Fibroblast of peridontal ligament (primary cell): ENCODE results near the gene ATP8A2.

Experiments
- DNase-seq: peaks from one replicate; pipeline ENCODE4 v3.0.0-alpha.2; 2010; ENCODE audit errors: extremely low read depth

The ATP8A2 gene

GRCh38 chr13:25881136-25881926 is 509.6 kb downstream of the ATP8A2 start:
- DNase-seq = peak; percentile 55

GRCh38 chr13:25881971-25882451 is 510.2 kb downstream of the ATP8A2 start:
- peak; percentile 59 for DNase-seq

DNA sequence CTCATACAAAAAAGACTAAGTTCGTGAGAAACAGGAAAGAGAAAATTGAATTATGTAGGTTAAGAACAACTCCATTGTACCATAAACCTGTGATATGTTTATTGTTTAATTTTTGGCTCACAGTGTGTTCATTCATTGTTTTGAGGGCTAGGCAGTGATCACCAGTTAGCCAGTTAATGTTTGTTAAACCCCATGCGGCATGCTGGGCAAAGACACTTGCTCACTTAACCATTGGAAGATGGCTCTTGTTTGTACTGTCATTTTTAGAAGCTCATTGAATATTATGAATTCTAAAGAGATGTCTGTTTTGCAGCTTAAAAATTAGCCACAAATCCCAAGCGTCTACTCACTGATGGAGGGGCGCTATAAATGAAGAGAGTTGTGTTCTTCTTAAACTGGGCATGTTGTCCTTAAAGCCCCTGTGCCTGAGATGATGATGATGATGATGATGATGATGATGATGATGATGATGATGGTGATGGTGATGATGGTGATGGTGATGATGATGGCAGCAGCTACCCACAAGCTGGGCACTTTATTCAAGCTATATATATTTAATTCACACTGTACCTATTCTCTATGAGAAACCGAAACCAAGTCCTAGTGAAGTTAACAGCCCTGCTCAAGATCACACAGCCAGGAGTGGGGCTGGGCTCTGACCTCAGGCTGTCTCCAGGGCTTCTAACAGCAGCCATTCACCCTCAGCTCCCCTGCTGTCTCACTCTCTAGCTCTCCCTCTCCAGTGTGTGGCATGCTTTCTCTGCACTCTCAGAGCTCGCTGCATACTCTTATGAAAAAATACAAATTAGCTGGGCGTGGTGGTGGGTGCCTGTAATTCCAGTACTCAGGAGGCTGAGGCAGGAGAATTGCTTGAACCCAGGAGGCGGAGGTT is 510.9 kb downstream of the ATP8A2 start:
- no peak for DNase-seq

GRCh38 chr13:25885418-25885817 is 513.6 kb downstream of the ATP8A2 start:
- no peak for DNase-seq

DNA sequence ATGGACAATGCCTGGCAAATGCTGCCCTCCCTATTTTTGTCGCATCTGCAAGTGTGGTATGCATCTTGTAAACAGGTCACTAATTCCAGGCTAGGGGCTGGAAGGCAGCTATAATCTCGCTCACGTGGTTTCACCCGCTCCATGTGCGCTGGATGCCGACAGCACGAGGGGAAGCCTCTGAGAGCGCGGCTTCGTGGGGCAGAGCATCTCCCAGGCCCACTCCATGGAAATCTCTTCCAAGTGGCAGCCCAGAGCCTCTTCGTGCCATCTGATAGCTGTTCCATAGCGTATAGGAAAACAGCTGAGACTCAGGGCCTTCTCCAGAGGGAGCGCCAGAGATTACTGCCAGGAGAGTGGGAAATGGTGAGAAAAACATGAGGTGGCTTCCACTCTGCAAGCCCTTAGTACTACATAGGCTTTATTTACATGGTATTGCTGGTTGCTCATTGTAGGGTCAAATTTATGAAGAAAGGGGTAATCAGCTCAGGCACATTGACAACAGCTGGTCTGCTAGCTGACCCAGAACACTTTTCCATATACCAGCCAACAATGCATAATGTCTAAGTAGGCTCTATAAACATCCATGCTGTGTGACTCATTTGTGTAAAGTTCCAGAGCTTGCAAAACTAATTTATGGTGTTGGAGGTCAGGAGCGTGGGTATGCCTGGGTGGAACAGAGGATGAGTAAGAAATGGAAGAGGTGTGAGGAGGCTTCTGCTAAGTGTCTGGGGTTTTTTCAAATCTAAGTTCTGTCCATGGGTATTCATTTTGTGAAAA is 514.9 kb downstream of the ATP8A2 start:
- peak; percentile 92 for DNase-seq

DNA sequence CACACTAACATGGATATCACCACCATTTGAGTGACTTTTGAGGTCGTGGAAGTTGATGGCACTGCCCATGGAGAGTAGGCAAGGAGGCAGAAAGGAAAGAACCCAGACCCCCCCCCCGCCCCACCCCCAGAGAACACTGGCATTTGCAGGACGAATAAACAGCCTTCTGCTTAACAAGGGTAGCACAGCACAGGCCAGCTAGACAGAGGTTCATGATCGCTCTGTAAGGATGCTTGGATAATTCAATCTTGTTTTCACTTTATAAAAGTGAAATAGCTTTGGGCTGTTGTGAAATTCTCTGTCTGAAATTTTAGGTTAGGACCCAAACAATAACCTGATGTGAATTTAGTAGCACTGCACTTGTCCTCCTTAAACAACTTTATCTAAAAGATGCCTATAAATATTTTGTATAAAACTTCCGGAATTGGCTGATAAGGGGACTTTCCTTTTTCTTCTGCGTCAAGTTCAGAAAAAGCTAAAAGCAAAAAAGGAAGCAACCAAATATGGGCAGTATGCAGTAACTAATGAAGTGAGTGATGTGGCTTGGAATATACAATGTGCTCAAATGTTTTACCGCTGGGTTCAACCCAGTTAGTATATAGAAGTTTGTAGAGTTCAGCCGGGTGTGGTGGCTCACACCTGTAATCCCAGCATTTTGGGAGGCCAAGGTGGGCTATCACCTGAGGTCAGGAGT is 516.3 kb downstream of the ATP8A2 start:
- no peak for DNase-seq

DNA sequence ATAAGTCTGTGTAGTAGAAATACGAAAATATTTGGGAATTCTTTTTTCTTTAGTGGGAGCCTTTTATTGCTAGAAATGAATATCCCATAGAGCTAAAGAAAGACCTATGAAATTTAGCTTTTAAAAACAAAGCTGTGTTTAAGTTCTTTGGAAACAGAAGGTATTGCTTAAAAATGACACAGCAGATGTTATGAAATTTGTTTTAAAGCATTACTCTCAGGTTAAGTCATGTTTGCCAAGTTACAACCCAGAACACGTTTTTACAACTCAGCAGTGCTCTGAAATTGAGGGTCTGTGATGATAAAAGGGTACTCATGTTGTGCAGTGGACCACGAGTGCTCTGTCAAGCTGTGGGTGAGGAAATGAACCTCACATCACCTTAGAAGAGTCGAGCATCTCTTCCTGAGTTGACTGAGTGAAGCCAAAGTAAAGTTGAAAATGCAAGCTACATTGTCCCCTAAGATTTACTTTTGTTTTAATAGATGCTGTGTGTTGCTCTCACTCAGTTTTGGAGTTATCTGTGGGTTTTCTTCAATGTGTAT is 519.0 kb downstream of the ATP8A2 start:
- peak; percentile 16 for DNase-seq

- no peak for DNase-seq
Measured at GRCh38 chr13:25898991-25899390, 527.2 kb downstream of the ATP8A2 start.

GRCh38 chr13:25899464-25899863 is 527.7 kb downstream of the ATP8A2 start:
- no peak for DNase-seq

DNA sequence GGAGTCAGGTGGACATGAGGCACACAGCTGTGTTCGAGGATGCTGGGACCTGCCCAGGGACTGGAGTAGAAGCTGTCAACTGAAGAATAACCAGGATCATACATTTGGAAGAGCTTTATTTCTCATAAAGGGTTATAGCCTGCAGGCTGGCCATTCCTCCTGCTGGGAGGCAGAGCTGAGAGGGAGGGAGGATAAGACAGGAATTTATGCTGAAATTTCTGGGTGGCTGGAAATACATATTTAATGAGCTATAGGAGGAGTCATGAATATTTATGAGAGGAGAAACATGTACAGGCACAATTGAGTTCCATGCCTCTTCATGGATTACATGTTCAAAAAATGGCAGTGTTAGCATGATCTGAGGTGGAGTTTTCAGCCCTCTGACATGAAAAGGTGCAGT is 528.2 kb downstream of the ATP8A2 start:
- no peak for DNase-seq

- DNase-seq = peak; percentile 48
Measured at GRCh38 chr13:25901460-25902376, 529.9 kb downstream of the ATP8A2 start.

GRCh38 chr13:25902455-25902854 is 530.7 kb downstream of the ATP8A2 start:
- no peak for DNase-seq

DNA sequence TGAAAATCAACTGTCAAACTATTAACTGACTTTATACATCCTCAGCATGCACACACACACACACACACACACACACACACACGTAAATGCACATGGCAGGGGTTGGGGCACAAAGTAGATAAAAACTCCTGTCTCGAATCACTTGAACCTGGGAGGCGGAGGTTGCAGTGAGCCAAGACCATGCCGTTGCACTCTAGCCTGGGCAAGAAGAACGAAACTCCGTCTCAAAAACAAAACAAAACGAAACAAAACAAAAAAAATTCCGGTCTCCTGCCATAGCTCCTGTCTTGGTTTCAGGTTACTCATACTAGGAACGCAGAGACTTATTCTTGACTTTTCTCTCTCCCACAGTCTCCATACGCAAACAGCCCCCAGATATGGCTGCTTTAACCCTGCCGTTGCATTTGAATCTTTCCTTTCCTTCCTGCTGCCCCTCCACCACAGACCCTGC is 531.1 kb downstream of the ATP8A2 start:
- no peak for DNase-seq

DNA sequence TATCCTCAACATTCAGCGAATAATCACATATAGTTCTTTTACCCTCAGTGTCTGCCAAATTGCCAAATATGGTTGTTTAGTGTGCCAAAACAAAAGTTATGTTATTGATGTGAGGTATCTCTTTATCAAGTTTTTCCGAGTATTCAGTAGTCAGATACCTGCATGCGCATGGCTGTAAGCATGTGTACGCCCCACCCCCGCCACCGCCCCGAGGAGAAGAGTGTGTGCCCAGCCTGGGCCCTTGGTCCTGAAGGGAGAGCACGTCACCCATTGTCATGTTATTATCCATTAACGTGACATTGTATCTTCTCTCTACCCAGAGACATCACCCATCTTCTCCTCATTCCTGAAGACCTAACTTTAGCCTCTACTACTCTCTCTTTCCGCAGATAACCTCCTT is 533.1 kb downstream of the ATP8A2 start:
- DNase-seq = no peak

DNA sequence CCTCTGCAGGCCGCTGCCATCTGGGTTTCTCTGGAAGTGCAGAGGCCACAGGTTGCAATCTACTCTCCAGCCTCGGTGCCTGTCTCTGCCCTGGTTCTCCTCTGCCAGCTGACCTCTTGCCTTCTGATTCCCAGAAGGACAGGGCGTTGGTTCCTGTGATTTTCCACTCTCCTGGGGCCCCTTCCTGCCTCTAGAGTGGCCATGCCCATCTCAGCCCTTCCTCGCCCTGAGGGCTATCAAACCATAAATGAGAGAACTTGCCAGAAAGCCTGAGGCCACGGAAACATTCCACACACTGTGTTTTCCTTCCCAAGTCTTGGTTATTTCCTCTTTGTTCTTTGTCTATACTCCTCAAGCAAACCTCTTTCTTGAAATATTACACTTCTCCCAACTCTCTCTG is 533.8 kb downstream of the ATP8A2 start:
- DNase-seq = no peak

GRCh38 chr13:25906191-25906661 is 534.5 kb downstream of the ATP8A2 start:
- no peak for DNase-seq

GRCh38 chr13:25908366-25908765 is 536.6 kb downstream of the ATP8A2 start:
- DNase-seq = no peak

GRCh38 chr13:25910243-25910642 is 538.5 kb downstream of the ATP8A2 start:
- no peak for DNase-seq

DNA sequence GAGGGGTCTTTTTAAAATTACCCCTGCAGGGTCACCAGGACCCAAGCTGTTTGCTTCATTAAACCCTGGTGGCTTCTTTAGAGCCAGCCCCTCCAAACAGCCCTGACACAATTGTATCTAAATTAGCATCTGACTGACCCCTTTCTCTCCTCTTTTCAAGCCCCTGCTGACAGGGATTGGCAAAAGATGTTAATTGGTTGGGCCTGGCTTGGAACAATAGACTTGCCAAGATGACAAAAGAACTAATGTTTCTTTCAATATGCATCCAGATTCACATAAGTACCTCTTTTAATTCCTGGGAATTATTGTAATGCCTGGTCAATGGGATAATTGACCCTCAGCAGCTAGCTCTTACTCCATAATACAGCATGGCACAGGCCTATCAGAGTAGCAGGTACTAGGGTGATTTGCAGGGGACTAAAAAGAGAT is 539.2 kb downstream of the ATP8A2 start:
- DNase-seq = no peak

GRCh38 chr13:25912961-25913360 is 541.2 kb downstream of the ATP8A2 start:
- DNase-seq = no peak
